Subcutaneous abdominal adipose tissue (tissue), 5 donors: ENCODE results near the gene IL10RA.
A peak's percentile ranks its signal among the peaks of the same experiment; 100 is the strongest.

Experiments used
- H3K27ac ChIP-seq: one replicate; pipeline ENCODE4 v1.7.0; 2013; ENCODE audit warnings: low read depth, mild to moderate bottlenecking, inconsistent platforms, low read length, moderate library complexity
- H3K27me3 ChIP-seq, 5 donors: one replicate each; pipeline ENCODE4 v1.7.0; 2013; ENCODE audit warnings: low read length in 5 of 5, inconsistent platforms in 1 of 5; ENCODE audit not compliant: control insufficient read depth in 5 of 5, insufficient read depth in 4 of 5
- H3K36me3 ChIP-seq, 5 donors: one replicate each; pipeline ENCODE4 v1.7.0; 2013; ENCODE audit warnings: low read length in 5 of 5; ENCODE audit not compliant: control insufficient read depth in 5 of 5, insufficient read depth in 5 of 5
- H3K4me1 ChIP-seq, 5 donors: one replicate each; pipeline ENCODE4 v1.7.0; 2013; ENCODE audit warnings: low read length in 5 of 5, mild to moderate bottlenecking in 3 of 5, moderate library complexity in 1 of 5; ENCODE audit not compliant: control insufficient read depth in 5 of 5, insufficient read depth in 5 of 5
- H3K4me3 ChIP-seq, 5 donors: one replicate each; pipeline ENCODE4 v1.7.0; 2013; ENCODE audit warnings: low read length in 5 of 5, low read depth in 1 of 5
- H3K9ac ChIP-seq, 5 donors: one replicate each; pipeline ENCODE4 v1.7.0; 2013; ENCODE audit warnings: low read length in 5 of 5, mild to moderate bottlenecking in 4 of 5, moderate library complexity in 3 of 5
- H3K9me3 ChIP-seq, 5 donors: one replicate each; pipeline ENCODE4 v1.7.0; 2013; ENCODE audit warnings: low read length in 5 of 5; ENCODE audit not compliant: control insufficient read depth in 5 of 5
- donor health status: healthy.
- donor health status: healthy.
- donor health status: healthy.
- donor health status: healthy.
- donor health status: healthy.

IL10RA gene

GRCh38 chr11:117985953-117986887 lies at the start of gene IL10RA:
Gene IL10RA, plus strand, starts transcription at chr11:117986394. Its CDS starts 74 bp downstream, at chr11:117986468.
- H3K4me3 ChIP-seq: peak within 1 kb of the TSS; percentile 63 to 74 (median 71)
- peaks cover 0 to 5% (median 2%) of the 10 kb centered on the region in 5 donors for H3K36me3 ChIP-seq
- H3K27me3 ChIP-seq: peaks cover 11 to 24% (median 14%) of the 10 kb centered on the region in 5 donors
- H3K4me1 ChIP-seq: peaks cover 0 to 19% (median 12%) of the 10 kb centered on the region in 5 donors
- H3K9ac ChIP-seq: peak within 1 kb of the TSS in 4 of 5 donors; percentile 35 to 68 (median 65)
- no peaks in the 10 kb centered on the region for H3K9me3 ChIP-seq
- peak within 1 kb of the TSS; percentile 23 for H3K27ac ChIP-seq

GRCh38 chr11:117936973-117937372 lies 49.2 kb upstream of the IL10RA start:
- Histone ChIP-seq H3K27ac (no peak overlapping the region), H3K27me3 (no peaks in the 10 kb centered on the region), H3K4me1 (peaks cover 0 to 5% (median under 1%) of the 10 kb centered on the region in 5 donors), H3K9me3 (no peaks in the 10 kb centered on the region), H3K9ac (no peak overlapping the region), H3K4me3 (no peak overlapping the region), H3K36me3 (no peaks in the 10 kb centered on the region)

GRCh38 chr11:117940736-117941135 lies 45.5 kb upstream of the IL10RA start:
- Histone ChIP-seq H3K27ac (no peak overlapping the region), H3K9me3 (no peaks in the 10 kb centered on the region), H3K4me3 (no peak overlapping the region), H3K27me3 (no peaks in the 10 kb centered on the region), H3K9ac (no peak overlapping the region), H3K36me3 (no peaks in the 10 kb centered on the region), H3K4me1 (peaks cover 0 to 14% (median 0%) of the 10 kb centered on the region in 5 donors)

GRCh38 chr11:117941163-117941707 lies 45.0 kb upstream of the IL10RA start:
- Histone ChIP-seq H3K36me3 (no peaks in the 10 kb centered on the region), H3K4me3 (no peak overlapping the region), H3K27ac (no peak overlapping the region), H3K9ac (no peak overlapping the region), H3K4me1 (peaks cover 0 to 14% (median 0%) of the 10 kb centered on the region in 5 donors), H3K27me3 (no peaks in the 10 kb centered on the region), H3K9me3 (no peaks in the 10 kb centered on the region)

GRCh38 chr11:117941976-117942654 lies 44.1 kb upstream of the IL10RA start:
- Histone ChIP-seq H3K4me1 (peaks cover 0 to 14% (median 3%) of the 10 kb centered on the region in 5 donors), H3K27me3 (no peaks in the 10 kb centered on the region), H3K36me3 (no peaks in the 10 kb centered on the region), H3K9me3 (no peaks in the 10 kb centered on the region), H3K27ac (no peak overlapping the region), H3K4me3 (no peak overlapping the region), H3K9ac (no peak overlapping the region)

DNA sequence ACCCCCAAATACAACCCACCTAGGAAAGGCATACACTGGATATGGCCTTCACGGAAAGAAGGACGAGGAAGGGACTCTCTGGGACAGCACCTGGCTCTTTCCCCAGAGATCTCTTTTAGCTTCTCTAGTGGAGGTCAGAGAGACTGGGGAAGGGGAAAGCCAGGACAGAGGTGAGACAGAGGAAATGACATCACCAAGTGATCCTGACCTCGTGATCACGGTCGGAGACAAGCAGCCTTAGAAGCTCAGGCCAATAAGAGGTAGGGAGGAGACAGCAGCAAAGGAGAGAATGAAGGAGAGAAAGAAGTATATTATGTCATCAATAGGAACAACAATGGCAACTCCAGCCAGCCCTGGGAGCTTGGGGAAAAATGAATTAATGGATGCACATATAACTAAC lies 41.6 kb upstream of the IL10RA start:
- H3K27ac ChIP-seq: no peak overlapping the region
- no peaks in the 10 kb centered on the region for H3K36me3 ChIP-seq
- no peaks in the 10 kb centered on the region for H3K9me3 ChIP-seq
- H3K4me3 ChIP-seq: no peak overlapping the region
- H3K4me1 ChIP-seq: peaks cover 0 to 14% (median 3%) of the 10 kb centered on the region in 5 donors
- H3K27me3 ChIP-seq: peaks cover 0 to 3% (median 0%) of the 10 kb centered on the region in 5 donors
- no peak overlapping the region for H3K9ac ChIP-seq

DNA sequence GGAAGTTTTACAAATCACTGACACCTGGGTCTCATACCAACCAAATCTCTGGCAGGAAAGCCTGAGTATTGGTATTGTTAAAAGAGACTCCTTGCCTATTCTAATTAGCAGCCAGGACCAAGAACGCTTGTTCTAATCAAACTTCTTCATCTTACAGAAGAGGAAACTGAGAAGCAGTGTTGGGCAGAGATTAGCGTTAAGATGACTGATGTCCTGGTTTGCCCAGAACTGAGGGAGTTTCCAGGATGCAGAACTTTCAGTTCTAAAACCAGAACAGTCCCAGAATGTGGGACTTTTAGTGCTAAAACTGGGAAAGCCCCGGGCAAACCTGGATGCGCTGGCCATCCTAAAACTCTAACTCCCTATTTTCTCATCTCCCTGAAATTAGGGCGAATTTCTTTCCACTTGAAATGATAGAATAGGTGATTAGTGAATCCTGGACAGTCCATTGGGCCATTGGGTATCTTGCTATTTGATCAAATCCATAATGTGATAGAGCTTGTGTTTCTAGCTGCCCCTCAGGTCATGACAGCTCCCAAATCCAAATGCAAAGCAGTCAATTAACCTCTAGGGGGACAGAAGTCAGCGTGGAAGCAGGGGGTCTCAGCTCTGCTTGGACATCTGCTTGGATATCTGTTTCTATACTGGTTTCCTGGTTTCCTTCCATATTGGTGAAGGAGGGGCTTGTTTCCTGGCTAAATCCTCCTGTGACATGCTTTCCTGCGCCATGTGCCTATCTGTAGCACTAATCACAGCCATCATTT lies 41.0 kb upstream of the IL10RA start:
- peaks cover 3 to 14% (median 3%) of the 10 kb centered on the region in 5 donors for H3K4me1 ChIP-seq
- H3K9me3 ChIP-seq: no peaks in the 10 kb centered on the region
- no peaks in the 10 kb centered on the region for H3K36me3 ChIP-seq
- H3K4me3 ChIP-seq: no peak overlapping the region
- no peak overlapping the region for H3K27ac ChIP-seq
- H3K9ac ChIP-seq: no peak overlapping the region
- H3K27me3 ChIP-seq: peaks cover 0 to 4% (median 0%) of the 10 kb centered on the region in 5 donors

DNA sequence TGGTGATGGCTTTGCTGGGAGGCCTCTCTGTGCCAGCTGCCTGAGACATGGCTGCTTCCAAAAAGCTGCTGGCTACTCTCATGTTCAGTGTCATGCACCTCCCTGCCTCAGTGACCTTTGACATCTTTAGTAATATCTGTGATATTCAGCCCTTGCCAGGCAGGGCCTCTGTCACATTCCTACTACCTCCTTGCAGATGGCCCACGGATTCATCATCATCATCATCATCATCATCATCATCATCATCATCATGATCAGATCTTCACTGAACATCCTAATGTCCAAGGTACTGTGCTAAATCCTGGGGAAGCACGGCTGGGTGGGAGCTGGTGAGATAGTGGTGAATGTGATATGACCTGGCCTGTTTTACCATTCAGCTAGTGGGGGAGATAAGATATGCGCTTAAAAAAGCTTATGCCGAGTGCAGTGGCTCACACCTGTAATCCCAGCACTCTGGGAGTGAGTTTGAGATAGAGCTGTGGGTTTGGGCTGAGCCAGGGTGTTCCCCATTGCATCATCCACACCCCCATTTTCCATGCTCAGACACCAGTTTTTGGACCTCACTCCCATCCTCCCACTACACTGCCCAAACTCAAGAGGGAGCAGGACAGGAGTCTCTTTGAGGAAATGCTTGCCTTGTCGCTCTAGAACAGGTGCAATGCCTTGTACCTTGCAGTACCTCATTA lies 39.9 kb upstream of the IL10RA start:
- peaks cover 0 to 7% (median 0%) of the 10 kb centered on the region in 5 donors for H3K27me3 ChIP-seq
- H3K4me3 ChIP-seq: no peak overlapping the region
- H3K9ac ChIP-seq: no peak overlapping the region
- peaks cover 3 to 21% (median 13%) of the 10 kb centered on the region in 5 donors for H3K4me1 ChIP-seq
- H3K27ac ChIP-seq: no peak overlapping the region
- no peaks in the 10 kb centered on the region for H3K9me3 ChIP-seq
- no peaks in the 10 kb centered on the region for H3K36me3 ChIP-seq
